B cell (primary cell): ENCODE results near the gene TMED1. TPM values are rescaled to one million over a fixed set of nuclear protein-coding genes. Genes with fewer than 3 reads are reported as not detected.

ENCODE experiments used
- ATAC-seq: fragments of 200-7000 bp; cut with Tn5 transposase; one replicate; pipeline ENCODE4 v1.10.0; 2021; ENCODE audit warnings: low read depth, mild to moderate bottlenecking, moderate number of reproducible peaks, moderate library complexity
- CTCF ChIA-PET: fragments of 350-600 bp; sonication (Branson Sonifier 250); formaldehyde crosslinking; loops from one replicate; lab custom pipeline; 2021; ENCODE audit warnings: antibody characterized with exemption, inconsistent platforms; lab: Charles Lee
- POLR2A ChIA-PET: fragments of 350-600 bp; sonication (Branson Sonifier 250); formaldehyde crosslinking; loops from one replicate; lab custom pipeline; 2021; ENCODE audit warnings: antibody characterized with exemption; lab: Charles Lee
- DNase-seq: peaks from one replicate; pipeline ENCODE4 v3.0.0; 2013
- H2AFZ ChIP-seq: 2 replicates; pipeline ENCODE4 v1.6.1; 2012; ENCODE audit warnings: mild to moderate bottlenecking, low read depth, low read length; ENCODE audit not compliant: insufficient read depth, poor library complexity, severe bottlenecking
- H3K27ac ChIP-seq, 2 donors: 1 replicate in 1 of 2; 2 replicates in 1 of 2; pipeline ENCODE4 v1.5.1; 2012 to 2013; ENCODE audit warnings: low read length in 2 of 2, mild to moderate bottlenecking in 2 of 2, moderate library complexity in 1 of 2
- H3K27me3 ChIP-seq, 4 experiments: fragments of 200-600 bp in 1 of 4; sonication (generic) in 1 of 4; replicated peaks in 1 of 4; 1 replicate in 2 of 4; 2 replicates in 2 of 4; pipeline versions ENCODE4 v1.6.1 to v1.7.0; 2013 to 2016; ENCODE audit warnings: low read length in 3 of 4, mild to moderate bottlenecking in 2 of 4, mixed read lengths in 1 of 4, moderate library complexity in 1 of 4; ENCODE audit not compliant: insufficient read depth in 4 of 4, control insufficient read depth in 3 of 4; ENCODE audit errors: control extremely low read depth in 1 of 4
- H3K36me3 ChIP-seq, 2 experiments: replicated peaks in 1 of 2; 1 replicate in 1 of 2; 2 replicates in 1 of 2; pipeline versions ENCODE4 v1.6.1 to v1.7.1; 2013; ENCODE audit warnings: low read length in 1 of 2; ENCODE audit not compliant: insufficient read depth in 2 of 2, control insufficient read depth in 1 of 2; ENCODE audit errors: control extremely low read depth in 1 of 2, extremely low read depth in 1 of 2
- H3K4me1 ChIP-seq, 2 donors: fragments of 200-600 bp in 1 of 2; sonication (generic) in 1 of 2; 1 replicate in 1 of 2; 2 replicates in 1 of 2; pipeline versions ENCODE4 v1.5.1 to v1.6.1; 2013 to 2017; ENCODE audit warnings: low read length in 2 of 2; ENCODE audit not compliant: control insufficient read depth in 2 of 2, insufficient read depth in 2 of 2
- H3K4me2 ChIP-seq: replicated peaks from 2 replicates; pipeline ENCODE3; 2012; ENCODE audit warnings: mild to moderate bottlenecking, low read depth, low read length; ENCODE audit not compliant: poor library complexity, severe bottlenecking
- H3K4me3 ChIP-seq, 5 experiments: fragments of 200-600 bp in 1 of 5; sonication (generic) in 1 of 5; 1 replicate in 3 of 5; 2 replicates in 2 of 5; pipeline versions ENCODE4 v1.5.1 to v1.7.0; 2011 to 2016; ENCODE audit warnings: low read length in 4 of 5, mild to moderate bottlenecking in 4 of 5, low read depth in 2 of 5, control low read depth in 1 of 5, moderate library complexity in 1 of 5; ENCODE audit not compliant: insufficient read depth in 1 of 5; ENCODE audit errors: control extremely low read depth in 1 of 5, extremely low read depth in 1 of 5
- H3K79me2 ChIP-seq: fragments of 200-600 bp; sonication (generic); one replicate; pipeline ENCODE4 v1.6.0; 2016; ENCODE audit warnings: low read length; ENCODE audit not compliant: control insufficient read depth, insufficient read depth
- H3K9ac ChIP-seq: fragments of 200-600 bp; sonication (generic); 2 replicates; pipeline ENCODE4 v1.6.1; 2017; ENCODE audit warnings: mild to moderate bottlenecking, low read length, moderate library complexity
- H3K9me3 ChIP-seq, 3 donors: one replicate each; pipeline versions ENCODE4 v1.6.1 to v1.7.1; 2013; ENCODE audit warnings: low read length in 2 of 3; ENCODE audit not compliant: control insufficient read depth in 2 of 3, insufficient read depth in 1 of 3; ENCODE audit errors: control extremely low read depth in 1 of 3
- H4K20me1 ChIP-seq: 2 replicates; pipeline ENCODE4 v1.6.0; 2012; ENCODE audit warnings: mild to moderate bottlenecking, low read length; ENCODE audit not compliant: insufficient read depth, control insufficient read depth, poor library complexity, severe bottlenecking
- H3K27ac Mint-ChIP-seq: one replicate; pipeline ENCODE4 v1.8.0; 2021; ENCODE audit warnings: mixed read lengths
- H3K27me3 Mint-ChIP-seq: one replicate; pipeline ENCODE4 v1.8.0; 2021; ENCODE audit warnings: mixed read lengths
- H3K4me1 Mint-ChIP-seq: one replicate; pipeline ENCODE4 v1.8.0; 2021; ENCODE audit warnings: mixed read lengths
- H3K4me3 Mint-ChIP-seq: one replicate; pipeline ENCODE4 v1.8.0; 2021; ENCODE audit warnings: mixed read lengths
- H3K9me3 Mint-ChIP-seq: one replicate; pipeline ENCODE4 v1.8.0; 2022; ENCODE audit warnings: mixed read lengths; ENCODE audit not compliant: insufficient read depth
- EZH2 ChIP-seq: IDR thresholded peaks from 2 replicates; pipeline ENCODE4 v1.6.1; 2012; ENCODE audit warnings: borderline replicate concordance, low read depth, mild to moderate bottlenecking, moderate library complexity, low read length; ENCODE audit not compliant: insufficient read depth, poor library complexity, severe bottlenecking
- WGBS: methylation state at CpG from one replicate; pipeline ENCODE4 v1.1.5; 2013; ENCODE audit warnings: missing lambda C conversion rate; ENCODE audit not compliant: insufficient coverage; 5-methylcytosine and 5-hydroxymethylcytosine counted together
- intact Hi-C: fragments of 100-400 bp; cut with micrococcal nuclease; formaldehyde crosslinking; loops from one replicate; pipeline ENCODE4 v1.10.0; 2022
- polyA plus RNA-seq: library from polyadenylated mRNA; depleted of rRNA; stranded (reverse); fragments of >200 nt; gene quantifications from 2 replicates; pipeline ENCODE4 v1.2.3, GENCODE V29; 2012
- total RNA-seq, 2 donors: library from RNA; stranded (reverse); fragments of 120-200 nt in 1 of 2; gene quantifications; 1 replicate in 1 of 2; 2 replicates in 1 of 2; pipeline versions ENCODE4 v1.2.3 to v1.2.4, GENCODE V29; 2013 to 2022
- TF ChIP-seq, protein P1 (sequence below): fragments of 200-600 bp; IDR thresholded peaks from one replicate; pipeline ENCODE4 v1.8.0; 2022; ENCODE audit warnings: antibody characterized with exemption, mild to moderate bottlenecking

Gene TMED1
- total and polyA plus RNA-seq, 2 donors (not counting 1 experiment from before 2014, with no cell fraction given): 10.8 to 14.7 TPM

DNA sequence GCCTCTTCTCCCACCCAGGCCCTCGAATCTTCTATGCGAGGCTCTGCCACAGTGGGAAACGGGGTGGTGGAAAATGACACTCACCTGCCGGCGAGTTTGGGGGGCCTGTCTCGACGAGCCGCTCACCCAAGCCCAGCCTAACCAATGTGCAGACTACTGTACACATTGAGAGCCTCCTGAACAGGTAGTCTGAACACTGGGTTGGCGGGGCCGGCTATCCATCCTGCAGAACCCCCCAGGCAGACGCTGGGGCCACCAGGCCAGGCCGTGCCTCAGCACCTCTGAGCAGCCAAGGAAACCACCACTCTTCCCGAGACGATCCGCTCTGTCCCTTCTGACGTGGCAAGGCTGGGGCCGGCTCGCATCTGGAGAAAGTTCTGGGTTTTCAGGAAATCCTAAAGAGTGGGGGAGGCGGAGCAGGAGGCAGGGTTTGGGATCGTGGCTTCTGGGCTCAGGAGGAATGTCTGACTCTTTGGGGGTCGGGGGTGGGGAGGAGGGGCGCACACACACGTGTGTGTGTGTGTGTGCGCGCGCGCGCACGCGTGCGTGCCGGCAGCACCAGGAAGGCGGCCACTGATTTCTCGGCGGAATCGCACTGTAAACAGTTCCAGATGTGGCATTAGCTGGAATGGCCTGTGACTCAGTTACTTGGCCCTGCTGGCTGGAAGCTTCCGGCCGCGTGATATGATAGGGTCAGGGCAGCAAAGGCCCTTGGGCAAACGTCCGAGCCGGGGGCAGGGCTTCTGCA is 18.5 kb downstream of the TMED1 start:
- Histone ChIP-seq H3K4me3 (no peak overlapping the region), H2AFZ (no peak overlapping the region), H3K4me2 (no peak overlapping the region), H3K4me1 (no peaks in the 10 kb centered on the region), H3K9ac (no peak overlapping the region), H3K9me3 (no peaks in the 10 kb centered on the region), H3K36me3 (peaks cover 0 to 57% of the 10 kb centered on the region in 2 experiments), H3K79me2 (peaks cover 7% of the 10 kb centered on the region), H3K27ac (no peak overlapping the region), H4K20me1 (peaks cover 9% of the 10 kb centered on the region), H3K27me3 (no peaks in the 10 kb centered on the region)
- 97% methylated on average over 38 of the region's 42 CpGs for WGBS
- Mint-ChIP-seq H3K4me1 (no peaks in the 10 kb centered on the region), H3K27ac (no peak overlapping the region), H3K4me3 (no peak overlapping the region), H3K27me3 (no peaks in the 10 kb centered on the region), H3K9me3 (no peaks in the 10 kb centered on the region)
- intact Hi-C loops: no loop called here
- DNase-seq: no peak
- POLR2A ChIA-PET: interaction anchor here (0.5 to 0.6 kb wide), 2 partner anchors 82 to 265 kb away, joined by 3 to 9 read pairs; no protein-coding TSS in a partner anchor
- ATAC-seq: no peak
- CTCF ChIA-PET: interaction anchor here (0.8 to 1.6 kb wide), 2 partner anchors 52 to 100 kb away, joined by 3 to 4 read pairs; partner anchors contain the start of gene DNM2
- TF ChIP-seq, protein P1, sequence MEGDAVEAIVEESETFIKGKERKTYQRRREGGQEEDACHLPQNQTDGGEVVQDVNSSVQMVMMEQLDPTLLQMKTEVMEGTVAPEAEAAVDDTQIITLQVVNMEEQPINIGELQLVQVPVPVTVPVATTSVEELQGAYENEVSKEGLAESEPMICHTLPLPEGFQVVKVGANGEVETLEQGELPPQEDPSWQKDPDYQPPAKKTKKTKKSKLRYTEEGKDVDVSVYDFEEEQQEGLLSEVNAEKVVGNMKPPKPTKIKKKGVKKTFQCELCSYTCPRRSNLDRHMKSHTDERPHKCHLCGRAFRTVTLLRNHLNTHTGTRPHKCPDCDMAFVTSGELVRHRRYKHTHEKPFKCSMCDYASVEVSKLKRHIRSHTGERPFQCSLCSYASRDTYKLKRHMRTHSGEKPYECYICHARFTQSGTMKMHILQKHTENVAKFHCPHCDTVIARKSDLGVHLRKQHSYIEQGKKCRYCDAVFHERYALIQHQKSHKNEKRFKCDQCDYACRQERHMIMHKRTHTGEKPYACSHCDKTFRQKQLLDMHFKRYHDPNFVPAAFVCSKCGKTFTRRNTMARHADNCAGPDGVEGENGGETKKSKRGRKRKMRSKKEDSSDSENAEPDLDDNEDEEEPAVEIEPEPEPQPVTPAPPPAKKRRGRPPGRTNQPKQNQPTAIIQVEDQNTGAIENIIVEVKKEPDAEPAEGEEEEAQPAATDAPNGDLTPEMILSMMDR: no peak
- TF ChIP-seq EZH2: no peak

DNA sequence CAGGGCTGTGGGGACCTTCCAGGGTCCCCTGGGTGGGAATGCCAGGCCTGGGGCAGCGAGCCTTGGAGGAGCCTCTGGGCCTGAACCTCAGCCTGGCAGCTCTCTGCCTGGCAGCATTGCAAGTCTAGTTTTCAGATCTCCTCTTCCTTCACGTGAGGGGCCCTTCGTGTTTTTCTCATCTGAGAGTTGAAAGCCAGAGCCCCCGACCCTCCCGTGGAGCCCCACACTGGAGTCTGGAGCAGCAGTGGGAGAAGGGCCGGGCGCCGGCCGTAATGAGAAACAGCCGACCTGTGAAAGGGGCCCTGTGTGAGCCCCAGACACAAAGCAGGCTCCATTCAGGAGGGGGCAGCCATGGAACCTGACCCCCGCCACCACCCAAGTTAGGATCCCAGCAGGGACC is 19.3 kb downstream of the TMED1 start:
- H3K27ac ChIP-seq: no peak overlapping the region
- TF ChIP-seq, protein P1: no peak
- no peak for TF ChIP-seq EZH2
- H4K20me1 ChIP-seq: peaks cover 9% of the 10 kb centered on the region
- peaks cover 0 to 58% of the 10 kb centered on the region in 2 experiments for H3K36me3 ChIP-seq
- H3K9ac ChIP-seq: no peak overlapping the region
- no peak for ATAC-seq
- no peaks in the 10 kb centered on the region for H3K4me1 ChIP-seq
- Mint-ChIP-seq H3K4me1 (no peaks in the 10 kb centered on the region), H3K9me3 (no peaks in the 10 kb centered on the region), H3K27me3 (no peaks in the 10 kb centered on the region), H3K4me3 (no peak overlapping the region), H3K27ac (no peak overlapping the region)
- 93% methylated on average over 11 of the region's 11 CpGs for whole genome bisulfite sequencing
- CTCF ChIA-PET: no interaction called here
- DNase-seq: no peak
- H3K27me3 ChIP-seq: no peaks in the 10 kb centered on the region
- H3K79me2 ChIP-seq: peaks cover 8% of the 10 kb centered on the region
- POLR2A ChIA-PET: no interaction called here
- H3K4me2 ChIP-seq: no peak overlapping the region
- no peak overlapping the region for H3K4me3 ChIP-seq
- intact Hi-C loops: no loop called here
- H3K9me3 ChIP-seq: no peaks in the 10 kb centered on the region
- no peak overlapping the region for H2AFZ ChIP-seq
